ENCODE results near the gene NCAPD3. TPM values are rescaled to one million over a fixed set of nuclear protein-coding genes. Genes with fewer than 3 reads are reported as not detected.

The NCAPD3 gene
- total and polyA plus RNA-seq, 9 of the 15 experiments (the other 6 are each of a cell fraction or from before 2014, with no cell fraction given) = 23.6 to 80.6 (median 58.6) TPM

DNA sequence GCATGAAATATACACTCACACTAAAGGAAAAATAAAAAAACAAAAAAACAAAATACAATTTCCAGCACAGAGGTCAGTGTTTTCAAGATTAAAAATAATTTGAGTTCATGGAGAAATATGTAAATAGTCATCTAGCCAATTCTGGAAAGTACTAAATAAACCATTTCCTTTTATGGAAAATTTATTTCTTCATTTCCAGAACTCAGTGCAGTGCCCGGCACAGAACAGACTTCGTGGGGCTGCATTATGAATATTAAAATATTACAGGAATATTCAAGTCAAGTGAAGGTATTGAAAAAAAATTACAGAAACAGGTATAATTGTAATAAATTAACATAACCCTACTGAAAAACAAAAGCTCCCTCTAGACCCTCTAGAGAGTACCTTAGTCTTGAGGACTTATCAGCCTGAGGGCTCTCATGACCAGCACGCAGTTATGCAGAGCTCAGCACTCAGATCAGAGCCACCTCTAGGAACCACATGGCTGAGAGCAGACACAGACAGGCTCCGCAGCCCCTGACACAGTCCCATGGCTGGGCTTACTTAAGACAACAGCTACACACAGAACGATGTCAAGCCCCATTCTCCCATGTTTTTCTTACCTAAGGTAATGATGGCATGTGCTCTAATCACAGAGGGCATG is 45.6 kb downstream of the NCAPD3 start:
- Histone ChIP-seq H3K9me1 (ENCODE audit: control insufficient read depth, insufficient read depth, low read length) (no peaks in the 10 kb centered on the region), H3K4me3 (no peak overlapping the region), H3K4me1 (replicated peaks in 1 of 2; ENCODE audit: control insufficient read depth in 2 of 2, insufficient read depth in 2 of 2, low read length in 2 of 2) (no peaks in the 10 kb centered on the region), H3K27me3 (ENCODE audit: control insufficient read depth in 2 of 2, insufficient read depth in 2 of 2, low read length in 2 of 2) (no peaks in the 10 kb centered on the region), H3K27ac (ENCODE audit: extremely low read depth, low read depth, low read length) (no peak overlapping the region), H3K79me2 (ENCODE audit: control insufficient read depth, insufficient read depth, low read length) (no peaks in the 10 kb centered on the region), H3K9ac (ENCODE audit: insufficient read depth in 1 of 2, low read depth in 2 of 2, low read length in 2 of 2) (no peak overlapping the region), H3K36me3 (ENCODE audit: control insufficient read depth, insufficient read depth, low read length) (peaks cover 95% of the 10 kb centered on the region), H2AFZ (ENCODE audit: low read depth, low read length) (no peak overlapping the region), H3K9me3 (replicated peaks; ENCODE audit: control insufficient read depth, insufficient read depth, low read depth, low read length) (no peaks in the 10 kb centered on the region), H4K20me1 (replicated peaks; ENCODE audit: control insufficient read depth, insufficient read depth, low read length) (no peaks in the 10 kb centered on the region), H3K4me2 (ENCODE audit: insufficient read depth, low read length) (no peak overlapping the region)
- ChIA-PET CTCF (ENCODE audit: low intra/inter-chr PET ratio) (no interaction called here), POLR2A (interaction anchor here (1.0 kb wide), 1 partner anchor 9 kb away, joined by 4 read pairs; no protein-coding TSS in a partner anchor)
- WGBS (ENCODE audit: insufficient coverage, low coverage, missing lambda C conversion rate) = 93% methylated on average over 5 of the region's 5 CpGs
- in situ Hi-C loops (cut with MboI) = no loop called here
- intact Hi-C loops (cut with micrococcal nuclease) = no loop called here
- no peak for DNase-seq (ENCODE audit: extremely low read depth in 1 of 4, low spot score in 3 of 4)
- no peak; the same call in 2 of the 3 replicates for ATAC-seq
- BruUV-seq (replicated peaks) = no TSS peak
- no peak for FAIRE-seq
- TF ChIP-seq, protein P1, sequence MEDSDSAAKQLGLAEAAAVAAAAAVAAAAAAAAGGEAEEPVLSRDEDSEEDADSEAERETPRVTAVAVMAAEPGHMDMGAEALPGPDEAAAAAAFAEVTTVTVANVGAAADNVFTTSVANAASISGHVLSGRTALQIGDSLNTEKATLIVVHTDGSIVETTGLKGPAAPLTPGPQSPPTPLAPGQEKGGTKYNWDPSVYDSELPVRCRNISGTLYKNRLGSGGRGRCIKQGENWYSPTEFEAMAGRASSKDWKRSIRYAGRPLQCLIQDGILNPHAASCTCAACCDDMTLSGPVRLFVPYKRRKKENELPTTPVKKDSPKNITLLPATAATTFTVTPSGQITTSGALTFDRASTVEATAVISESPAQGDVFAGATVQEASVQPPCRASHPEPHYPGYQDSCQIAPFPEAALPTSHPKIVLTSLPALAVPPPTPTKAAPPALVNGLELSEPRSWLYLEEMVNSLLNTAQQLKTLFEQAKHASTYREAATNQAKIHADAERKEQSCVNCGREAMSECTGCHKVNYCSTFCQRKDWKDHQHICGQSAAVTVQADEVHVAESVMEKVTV (CRISPR knock-in tag; IDR thresholded peaks at IDR 0.05) = no peak
- TF ChIP-seq XRCC5 (IDR thresholded peaks at IDR 0.05; ENCODE audit: low read depth, low read length) (no peak), SLC30A9 (CRISPR knock-in tag; IDR thresholded peaks at IDR 0.05) (no peak), MBD2 (IDR thresholded peaks at IDR 0.05; ENCODE audit: borderline replicate concordance, low read depth) (no peak), XRCC4 (IDR thresholded peaks at IDR 0.05; ENCODE audit: extremely low read depth, insufficient read depth, insufficient read length) (no peak), GABPB2 (CRISPR knock-in tag; conservative IDR thresholded peaks at IDR 0.05) (no peak), ATF7 (IDR thresholded peaks at IDR 0.05) (no peak), GTF2E2 (tag; IDR thresholded peaks at IDR 0.05) (no peak), ZBTB1 (CRISPR knock-in tag; IDR thresholded peaks at IDR 0.05; ENCODE audit: borderline replicate concordance, low read depth) (no peak), PYGO2 (tag; IDR thresholded peaks at IDR 0.05) (no peak), ELK3 (CRISPR knock-in tag; IDR thresholded peaks at IDR 0.05) (no peak), ZEB2 (IDR thresholded peaks at IDR 0.05) (no peak), CTBP1 (IDR thresholded peaks at IDR 0.05; ENCODE audit: borderline replicate concordance) (no peak), ZNF436 (CRISPR knock-in tag; IDR thresholded peaks at IDR 0.05) (no peak)
- TF ChIP-seq, protein P2, sequence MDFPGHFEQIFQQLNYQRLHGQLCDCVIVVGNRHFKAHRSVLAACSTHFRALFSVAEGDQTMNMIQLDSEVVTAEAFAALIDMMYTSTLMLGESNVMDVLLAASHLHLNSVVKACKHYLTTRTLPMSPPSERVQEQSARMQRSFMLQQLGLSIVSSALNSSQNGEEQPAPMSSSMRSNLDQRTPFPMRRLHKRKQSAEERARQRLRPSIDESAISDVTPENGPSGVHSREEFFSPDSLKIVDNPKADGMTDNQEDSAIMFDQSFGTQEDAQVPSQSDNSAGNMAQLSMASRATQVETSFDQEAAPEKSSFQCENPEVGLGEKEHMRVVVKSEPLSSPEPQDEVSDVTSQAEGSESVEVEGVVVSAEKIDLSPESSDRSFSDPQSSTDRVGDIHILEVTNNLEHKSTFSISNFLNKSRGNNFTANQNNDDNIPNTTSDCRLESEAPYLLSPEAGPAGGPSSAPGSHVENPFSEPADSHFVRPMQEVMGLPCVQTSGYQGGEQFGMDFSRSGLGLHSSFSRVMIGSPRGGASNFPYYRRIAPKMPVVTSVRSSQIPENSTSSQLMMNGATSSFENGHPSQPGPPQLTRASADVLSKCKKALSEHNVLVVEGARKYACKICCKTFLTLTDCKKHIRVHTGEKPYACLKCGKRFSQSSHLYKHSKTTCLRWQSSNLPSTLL (IDR thresholded peaks at IDR 0.05) = no peak
- TF ChIP-seq, protein P3, sequence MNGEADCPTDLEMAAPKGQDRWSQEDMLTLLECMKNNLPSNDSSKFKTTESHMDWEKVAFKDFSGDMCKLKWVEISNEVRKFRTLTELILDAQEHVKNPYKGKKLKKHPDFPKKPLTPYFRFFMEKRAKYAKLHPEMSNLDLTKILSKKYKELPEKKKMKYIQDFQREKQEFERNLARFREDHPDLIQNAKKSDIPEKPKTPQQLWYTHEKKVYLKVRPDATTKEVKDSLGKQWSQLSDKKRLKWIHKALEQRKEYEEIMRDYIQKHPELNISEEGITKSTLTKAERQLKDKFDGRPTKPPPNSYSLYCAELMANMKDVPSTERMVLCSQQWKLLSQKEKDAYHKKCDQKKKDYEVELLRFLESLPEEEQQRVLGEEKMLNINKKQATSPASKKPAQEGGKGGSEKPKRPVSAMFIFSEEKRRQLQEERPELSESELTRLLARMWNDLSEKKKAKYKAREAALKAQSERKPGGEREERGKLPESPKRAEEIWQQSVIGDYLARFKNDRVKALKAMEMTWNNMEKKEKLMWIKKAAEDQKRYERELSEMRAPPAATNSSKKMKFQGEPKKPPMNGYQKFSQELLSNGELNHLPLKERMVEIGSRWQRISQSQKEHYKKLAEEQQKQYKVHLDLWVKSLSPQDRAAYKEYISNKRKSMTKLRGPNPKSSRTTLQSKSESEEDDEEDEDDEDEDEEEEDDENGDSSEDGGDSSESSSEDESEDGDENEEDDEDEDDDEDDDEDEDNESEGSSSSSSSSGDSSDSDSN (IDR thresholded peaks at IDR 0.05; ENCODE audit: borderline replicate concordance in 1 of 2, low read depth in 2 of 2, low read length in 2 of 2) = no peak
